ENCODE data around the gene TMEM220.
"Not testable (repeated sequence)": the region's sequence is repeated elsewhere in the genome, so short reads cannot be mapped to it uniquely, and the experiment has no call there.

Gene TMEM220

DNA sequence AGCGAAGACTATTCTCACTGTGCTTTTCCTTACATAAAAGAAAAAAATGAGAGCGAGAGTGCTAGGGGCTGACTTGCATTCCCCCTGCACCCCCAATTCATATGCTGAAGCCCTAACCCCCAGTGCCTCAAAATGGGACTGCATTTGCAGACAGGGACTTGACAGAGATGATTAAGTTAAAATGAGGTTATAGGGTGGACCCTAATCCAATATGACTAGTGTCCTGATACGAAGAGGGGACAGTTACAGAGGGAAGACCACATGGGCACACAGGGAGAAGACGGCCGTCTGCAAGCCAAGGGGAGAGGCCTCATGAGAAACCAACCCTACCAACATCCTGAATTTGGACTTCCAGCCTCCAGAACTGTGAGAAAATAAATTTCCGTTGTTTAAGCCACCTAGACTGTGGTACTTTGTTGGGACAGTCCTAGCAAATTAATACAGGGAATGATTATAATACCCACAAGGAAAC, 1.6 kb upstream of the TMEM220 start:
- no peak for DNase-seq (ENCODE audit: insufficient read length, low spot score)
- FAIRE-seq, result no peak

GRCh38 chr17:10730247-10730646, 424 bp upstream of the TMEM220 start:
- DNase-seq (ENCODE audit: insufficient read length, low spot score); FAIRE-seq: not testable (repeated sequence)

- FAIRE-seq (no peak), DNase-seq (ENCODE audit: insufficient read length, low spot score) (no peak)
Observed at GRCh38 chr17:10728331-10728892, 1.4 kb downstream of the TMEM220 start.

GRCh38 chr17:10727192-10727591, 2.6 kb downstream of the TMEM220 start:
- no peak for DNase-seq (ENCODE audit: insufficient read length, low spot score)
- FAIRE-seq, result no peak

- DNase-seq (ENCODE audit: insufficient read length, low spot score) (no peak), FAIRE-seq (no peak)
Observed at GRCh38 chr17:10726196-10726595, 3.6 kb downstream of the TMEM220 start.

GRCh38 chr17:10725262-10725661, 4.6 kb downstream of the TMEM220 start:
- DNase-seq (ENCODE audit: insufficient read length, low spot score) (no peak), FAIRE-seq (no peak)

GRCh38 chr17:10724546-10725195, 5.2 kb downstream of the TMEM220 start:
- DNase-seq (ENCODE audit: insufficient read length, low spot score), result no peak
- FAIRE-seq, result no peak

DNA sequence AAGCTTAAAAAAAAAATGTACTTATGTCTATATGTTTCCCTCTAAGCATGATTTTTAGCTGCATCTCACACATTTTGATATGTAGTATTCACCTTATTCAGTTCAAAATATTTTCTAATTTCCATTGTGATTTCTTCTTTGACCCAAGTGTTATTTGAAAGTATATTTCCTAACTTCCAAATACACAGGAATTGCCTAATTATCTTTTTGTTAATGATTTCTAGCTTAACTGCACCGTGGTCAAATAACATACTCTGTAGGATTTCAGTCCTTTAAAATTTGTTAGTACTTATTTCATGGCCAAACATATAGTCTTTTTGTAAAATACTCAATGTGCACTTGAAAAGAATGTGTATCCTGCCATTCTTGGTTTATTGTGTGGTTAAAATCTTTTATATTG, 11.3 kb downstream of the TMEM220 start:
- FAIRE-seq (no peak), DNase-seq (ENCODE audit: insufficient read length, low spot score) (no peak)

GRCh38 chr17:10716218-10716617, 13.6 kb downstream of the TMEM220 start:
- no peak for DNase-seq (ENCODE audit: insufficient read length, low spot score)
- no peak for FAIRE-seq

DNA sequence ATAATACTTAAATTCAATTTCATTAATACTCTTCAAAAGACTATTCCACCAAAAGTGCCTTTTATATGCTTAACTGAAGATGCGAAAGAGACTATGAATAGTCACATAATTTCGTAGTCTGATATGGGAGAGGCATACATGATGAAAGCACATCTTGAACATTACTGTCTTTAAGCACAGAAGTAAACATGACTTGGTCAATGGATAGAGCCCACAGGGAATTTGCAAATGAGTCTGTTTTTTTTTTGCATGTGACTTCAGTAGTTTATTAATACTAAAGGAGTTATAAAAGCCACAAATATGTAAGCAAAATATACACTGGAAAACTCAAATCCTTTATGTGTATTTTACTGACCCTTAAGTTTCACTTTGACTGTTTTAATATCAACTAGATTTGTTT, 16.5 kb downstream of the TMEM220 start:
- DNase-seq (ENCODE audit: insufficient read length, low spot score) (no peak), FAIRE-seq (no peak)

DNA sequence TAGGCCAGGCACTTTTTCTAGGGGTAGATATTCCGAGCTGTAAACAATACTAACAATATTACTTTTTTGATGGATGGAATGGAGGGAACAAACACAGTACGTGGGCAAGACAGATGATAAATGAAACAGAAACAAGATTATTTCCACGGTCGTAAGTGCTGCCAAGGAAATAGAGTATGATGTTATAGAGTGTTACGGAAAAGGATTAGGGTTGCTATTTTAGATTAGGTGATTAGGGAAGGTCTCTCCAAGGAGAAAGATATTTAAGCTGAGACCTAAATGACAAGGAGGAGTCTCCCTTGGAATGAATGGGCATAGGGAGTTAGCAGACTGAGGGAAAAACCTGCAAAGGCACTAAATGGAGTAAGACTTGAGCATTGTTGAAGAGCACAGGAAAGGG, 24.1 kb downstream of the TMEM220 start:
- DNase-seq (ENCODE audit: insufficient read length, low spot score) (no peak), FAIRE-seq (no peak)

- FAIRE-seq (no peak), DNase-seq (ENCODE audit: insufficient read length, low spot score) (no peak)
Observed at GRCh38 chr17:10702574-10702973, 27.2 kb downstream of the TMEM220 start.

GRCh38 chr17:10699856-10700255, 30.0 kb downstream of the TMEM220 start:
- FAIRE-seq, result no peak
- no peak for DNase-seq (ENCODE audit: insufficient read length, low spot score)

DNA sequence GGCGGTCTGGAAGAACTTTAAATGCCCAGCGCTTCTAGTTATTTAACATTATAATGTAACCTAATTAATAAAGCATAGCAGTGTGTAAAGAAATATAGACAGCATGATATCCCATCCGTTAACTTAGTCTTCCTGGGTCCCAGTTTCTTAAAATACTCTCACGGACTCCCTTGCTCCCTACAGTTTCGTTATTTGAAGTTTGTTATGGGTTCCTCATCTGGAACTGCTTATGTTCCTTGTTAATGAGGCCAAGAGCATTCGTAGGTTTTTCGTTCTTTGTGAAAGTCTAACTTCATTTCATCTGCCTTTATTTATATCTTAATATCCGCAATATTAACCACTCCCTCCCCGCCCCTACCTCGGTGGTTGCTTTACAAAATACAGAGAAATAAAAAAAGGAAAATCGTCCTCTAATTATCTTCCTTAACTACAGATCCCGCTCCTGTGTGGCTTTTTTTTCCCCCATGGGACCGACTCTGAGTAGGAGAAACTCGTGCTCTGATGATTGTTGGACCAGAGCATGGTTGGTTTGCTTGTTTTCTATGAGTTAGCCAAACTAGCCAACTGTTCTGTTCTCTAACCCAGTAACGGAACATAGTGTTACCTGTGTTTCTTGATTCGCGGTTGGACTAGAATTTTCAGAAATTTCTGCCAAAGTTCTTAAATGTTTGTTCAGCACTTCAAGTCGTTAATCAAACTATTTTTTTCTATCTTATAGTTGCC, 31.6 kb downstream of the TMEM220 start:
- DNase-seq (ENCODE audit: insufficient read length, low spot score) (no peak), FAIRE-seq (peak; percentile 80)

DNA sequence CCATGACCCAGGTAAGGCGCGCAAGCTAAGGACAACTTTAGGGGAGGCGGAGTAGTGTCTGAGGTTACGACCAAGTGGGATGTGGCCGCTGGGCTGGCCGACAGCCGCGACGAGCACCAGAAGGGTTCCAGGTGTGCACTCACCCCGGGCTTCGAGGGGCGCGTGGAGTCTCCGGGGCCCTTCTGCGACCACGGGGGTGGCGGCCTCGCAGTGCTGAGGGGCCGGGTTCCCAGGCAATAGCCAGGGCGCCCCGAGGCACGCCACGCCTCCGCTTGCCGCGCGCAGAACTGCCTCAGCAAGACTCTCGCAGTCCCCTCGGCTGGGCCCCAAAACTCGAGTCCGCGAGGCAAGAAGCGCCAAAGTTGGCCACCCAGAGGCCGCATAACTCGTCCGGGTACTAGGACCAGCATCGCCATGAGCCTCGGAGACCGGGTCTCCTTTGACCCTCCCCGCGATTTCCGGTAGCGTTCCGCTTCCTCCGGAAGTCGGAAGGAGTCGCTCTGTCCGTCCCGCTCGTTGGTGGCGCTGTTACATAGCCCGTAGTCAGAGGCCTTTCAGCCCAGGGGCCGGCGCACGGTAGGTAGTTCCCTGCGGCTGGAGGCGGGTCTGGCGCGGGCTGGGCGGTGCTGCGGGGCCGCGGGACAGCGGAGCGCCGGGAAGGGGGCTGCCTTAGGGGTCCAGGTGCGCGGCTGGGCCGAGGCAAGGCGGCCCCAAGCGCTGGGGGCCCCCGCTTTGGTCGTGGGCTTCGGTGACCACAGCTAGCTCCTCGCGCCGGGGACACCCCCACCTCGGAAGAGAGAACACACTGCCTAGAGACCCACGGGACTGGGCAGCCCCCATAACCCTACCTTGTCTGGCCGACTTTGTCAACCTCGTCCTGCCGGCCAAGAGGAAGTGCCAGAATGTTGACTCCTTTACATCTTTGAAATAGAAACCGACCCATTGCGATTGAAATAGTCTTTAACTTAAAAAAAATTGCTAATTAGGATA, 32.4 kb downstream of the TMEM220 start, which contains the start of the genes ADPRM and SCO1:
Gene ADPRM (plus strand): TSS at position 503 of the 990 bp plus-strand sequence. CDS start 7,333 bp downstream, outside the sequence.
Gene SCO1 (minus strand): TSS at position 442 of the 990 bp plus-strand sequence. CDS start 26 bp downstream, at position 416.
- peak; percentile 99 for FAIRE-seq
- peak; percentile 80 for DNase-seq (ENCODE audit: insufficient read length, low spot score)

- DNase-seq (ENCODE audit: insufficient read length, low spot score); FAIRE-seq: not testable (repeated sequence)
Observed at GRCh38 chr17:10695875-10696407, 33.9 kb downstream of the TMEM220 start.

DNA sequence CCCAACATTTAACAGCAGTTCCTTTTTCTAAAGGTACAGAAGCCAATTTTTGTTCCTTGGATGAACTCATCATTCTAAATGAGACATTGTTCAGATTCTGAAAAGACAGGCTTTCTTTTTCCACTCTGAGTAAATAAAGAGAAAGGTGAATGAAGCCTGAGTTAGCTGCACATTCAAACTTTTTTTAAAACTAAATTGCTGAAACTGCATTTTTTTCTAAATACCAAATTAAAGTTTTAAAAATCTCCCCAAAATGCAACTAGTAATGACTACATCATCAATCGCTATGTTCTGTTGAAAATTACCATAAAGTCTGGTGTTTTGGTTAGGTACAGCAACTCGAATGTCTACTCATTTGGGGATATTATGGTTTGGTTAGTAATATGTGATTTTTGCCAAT, 42.3 kb downstream of the TMEM220 start:
- FAIRE-seq, result no peak
- DNase-seq (ENCODE audit: insufficient read length, low spot score), result no peak

DNA sequence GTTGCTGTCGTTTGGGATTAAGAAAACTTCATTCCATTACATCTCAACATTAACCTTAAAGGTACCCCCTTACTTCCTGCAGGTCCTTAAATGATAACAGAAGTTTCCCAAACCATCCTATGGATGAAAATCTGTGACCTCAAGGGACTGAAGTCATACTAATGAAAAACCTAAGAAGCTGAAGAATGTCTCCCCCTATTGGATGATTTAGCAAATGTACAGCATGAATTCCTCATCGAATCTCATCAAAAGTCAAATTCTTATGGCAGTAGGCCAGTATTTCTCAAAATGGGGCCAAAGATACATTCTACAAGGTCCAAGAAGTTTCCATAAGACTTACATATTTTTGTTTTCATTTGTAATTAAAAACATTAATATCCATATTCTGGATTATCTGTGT, 46.0 kb downstream of the TMEM220 start:
- no peak for DNase-seq (ENCODE audit: insufficient read length, low spot score)

GRCh38 chr17:10681866-10682446, 47.9 kb downstream of the TMEM220 start:
- FAIRE-seq (no peak), DNase-seq (ENCODE audit: insufficient read length, low spot score) (no peak)

More for the DNA sequence above, 46.0 kb downstream of the TMEM220 start:
- peak; percentile 78 for FAIRE-seq

GRCh38 chr17:10674704-10675103, 55.1 kb downstream of the TMEM220 start:
- no peak for FAIRE-seq
- no peak for DNase-seq (ENCODE audit: insufficient read length, low spot score)
